SKM-1 (cell line): Measurements from ENCODE around the gene PFDN1.
"Not testable (repeated sequence)": the region's sequence is repeated elsewhere in the genome, so short reads cannot be mapped to it uniquely, and the experiment has no call there.

ENCODE experiments used
- DNase-seq: peaks from one replicate; lab custom pipeline; 2025; ENCODE audit not compliant: unreplicated experiment; lab: John Stamatoyannopoulos, UW

The PFDN1 gene

GRCh38 chr5:140217299-140218026 is 85.4 kb downstream of the PFDN1 start:
- DNase-seq: no peak

DNA sequence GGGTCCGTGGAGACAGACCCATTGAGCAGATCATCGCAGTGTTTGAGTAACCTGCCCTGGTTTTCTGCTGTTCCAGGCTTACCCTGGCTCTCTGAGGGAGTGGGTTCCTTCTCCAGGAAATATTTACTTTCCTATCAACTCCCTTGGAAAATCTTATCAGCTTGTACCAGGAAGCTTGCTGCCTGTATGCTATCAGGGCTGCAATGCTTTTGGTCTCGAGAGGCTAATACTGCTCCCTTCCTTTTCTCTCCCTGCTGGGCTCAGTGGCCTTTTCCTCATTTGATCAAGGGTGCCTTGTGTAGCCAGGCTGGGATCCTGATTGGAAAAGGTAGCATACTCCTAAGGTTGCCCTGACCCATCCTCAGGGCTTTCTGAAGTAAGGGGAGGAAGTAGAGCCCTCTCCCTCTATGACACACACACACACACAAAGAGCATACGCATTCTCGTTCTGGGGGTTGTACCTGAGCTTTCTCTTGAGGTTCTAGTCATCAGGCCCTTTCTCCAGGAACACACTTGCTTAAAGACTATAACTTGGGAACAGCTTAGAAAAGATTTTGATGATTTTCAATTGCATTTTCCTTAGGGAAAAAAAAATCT is 86.3 kb downstream of the PFDN1 start:
- DNase-seq: no peak

GRCh38 chr5:140215276-140215675 is 87.6 kb downstream of the PFDN1 start:
- DNase-seq: no peak

GRCh38 chr5:140214831-140215230 is 88.1 kb downstream of the PFDN1 start:
- no peak for DNase-seq

- DNase-seq: no peak
Measured at GRCh38 chr5:140213370-140213983, 89.4 kb downstream of the PFDN1 start.

- DNase-seq: no peak
Measured at GRCh38 chr5:140208065-140208464, 94.8 kb downstream of the PFDN1 start.

DNA sequence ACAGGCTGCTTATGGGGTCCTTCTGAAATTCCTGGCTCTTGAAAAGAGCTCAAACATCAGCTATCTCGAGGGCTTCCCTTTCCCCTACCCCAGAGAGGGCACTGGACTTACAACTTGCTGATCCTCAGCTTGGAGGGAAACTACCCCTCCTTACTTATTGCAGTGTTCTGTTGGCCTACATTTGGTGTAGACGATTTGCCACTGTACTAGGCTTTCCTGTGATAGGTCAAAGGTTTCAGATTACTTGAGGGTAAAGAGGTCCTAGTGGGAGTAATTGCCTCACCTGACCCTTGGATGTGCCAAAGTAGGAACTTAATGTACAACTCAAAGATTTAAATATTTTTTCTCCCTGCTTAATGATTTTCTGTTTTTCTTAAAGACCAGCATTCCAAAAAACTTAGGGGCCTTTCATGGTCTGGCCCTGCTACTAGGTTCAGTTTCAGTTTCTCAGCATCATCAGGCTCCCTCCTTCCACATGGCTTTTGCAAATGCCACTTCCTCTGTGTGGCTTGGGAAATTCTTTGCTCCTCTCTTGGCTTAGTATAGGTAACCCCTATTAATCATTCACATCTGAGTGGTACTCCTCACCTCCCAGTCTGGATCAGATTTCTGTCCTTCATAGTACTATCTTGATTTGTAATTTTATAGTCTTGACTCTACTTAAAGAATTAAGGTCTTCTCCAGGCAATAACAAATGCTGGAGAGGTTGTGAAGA is 95.5 kb downstream of the PFDN1 start:
- no peak for DNase-seq

DNA sequence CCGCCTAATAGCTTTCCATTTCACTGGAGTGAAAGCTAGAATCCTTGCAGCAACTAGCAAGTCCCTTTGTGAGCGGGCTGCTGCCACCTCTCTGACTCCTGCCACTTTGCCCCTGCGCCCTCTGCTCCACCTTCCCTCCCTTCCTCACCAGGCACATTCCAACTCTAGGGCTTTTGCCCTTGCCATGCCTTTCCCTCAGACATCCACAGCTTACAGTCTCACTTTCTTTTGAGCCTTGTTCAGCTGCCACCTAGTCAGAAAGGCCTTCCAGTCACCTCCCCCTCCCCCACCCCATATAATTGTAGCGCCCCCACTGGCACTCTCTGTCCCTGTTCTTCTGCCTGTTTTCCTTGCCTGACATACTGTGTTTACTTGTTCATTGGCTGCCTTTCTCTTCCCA is 96.9 kb downstream of the PFDN1 start:
- DNase-seq: no peak

DNA sequence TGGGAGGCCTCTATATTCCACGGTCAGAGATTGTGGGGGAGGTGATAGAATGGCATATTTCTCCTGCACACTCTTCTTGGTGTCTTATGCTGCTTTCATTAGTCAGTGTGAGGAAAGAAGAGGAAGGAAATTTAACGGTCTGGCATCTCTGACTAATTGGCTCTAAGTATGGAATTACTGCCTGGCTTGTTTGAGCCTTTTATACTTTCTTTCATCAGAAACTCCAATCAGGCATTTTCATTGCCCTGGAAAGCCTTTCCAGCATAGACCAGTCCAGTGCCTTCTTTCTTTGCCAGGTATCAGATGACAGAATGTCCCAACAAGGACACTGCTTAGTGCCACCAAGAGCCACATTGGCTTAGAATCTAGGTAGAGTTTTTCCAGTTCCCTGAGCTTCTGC is 97.7 kb downstream of the PFDN1 start:
- DNase-seq: no peak

GRCh38 chr5:140202610-140203009 is 100.3 kb downstream of the PFDN1 start:
- no peak for DNase-seq

- no peak for DNase-seq
Measured at GRCh38 chr5:140202078-140202477, 100.8 kb downstream of the PFDN1 start.

DNA sequence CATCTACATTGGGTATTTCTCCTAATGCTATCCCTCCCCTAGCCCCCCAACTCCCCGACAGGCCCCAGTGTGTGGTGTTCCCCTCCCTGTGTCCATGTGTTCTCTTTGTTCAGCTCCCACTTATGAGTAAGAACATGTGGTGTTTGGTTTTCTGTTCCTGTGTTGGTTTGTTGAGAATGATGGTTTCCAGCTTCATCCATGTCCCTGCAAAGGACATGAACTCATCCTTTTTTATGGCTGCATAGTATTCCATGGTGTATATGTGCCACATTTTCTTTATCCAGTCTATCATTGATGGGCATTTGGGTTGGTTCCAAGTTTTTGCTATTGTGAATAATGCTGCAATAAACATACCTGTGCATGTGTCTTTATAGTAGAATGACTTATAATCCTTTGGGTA is 104.0 kb downstream of the PFDN1 start:
- DNase-seq: not testable (repeated sequence)

- no peak for DNase-seq
Measured at GRCh38 chr5:140197023-140197422, 105.9 kb downstream of the PFDN1 start.

DNA sequence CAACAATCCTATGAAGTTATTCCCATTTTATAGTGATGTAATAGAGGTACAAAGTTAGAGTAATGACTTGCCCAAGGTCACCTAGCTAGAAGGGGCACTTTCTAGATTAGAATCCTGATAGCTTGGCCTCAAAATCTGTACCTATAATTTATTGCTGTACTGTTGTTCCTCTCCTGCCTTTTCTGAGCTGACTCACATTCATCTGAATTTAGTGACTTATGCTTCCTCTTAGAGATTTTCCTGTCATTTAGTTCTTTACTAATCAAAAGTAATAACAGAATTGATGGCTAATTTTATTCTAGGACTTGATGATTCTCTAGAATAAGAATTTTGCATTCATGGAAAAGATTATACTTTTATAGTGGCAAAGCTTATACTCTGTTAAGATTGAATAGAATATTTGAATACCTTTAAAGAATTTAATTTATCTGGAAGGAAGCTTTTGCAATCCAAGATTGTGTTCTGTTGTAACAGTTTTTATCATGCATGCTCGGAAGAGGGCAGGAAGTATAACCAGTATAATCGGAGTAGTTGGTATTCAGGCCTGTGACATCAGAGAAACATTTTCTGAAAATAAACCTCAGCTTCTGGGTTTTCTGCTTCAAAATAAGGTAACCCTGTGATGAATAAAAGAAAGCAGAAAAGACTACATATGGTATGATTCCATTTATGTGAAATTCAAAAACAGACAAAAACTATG is 106.6 kb downstream of the PFDN1 start:
- no peak for DNase-seq
